H9 (cell line): ENCODE measurements around the gene MKI67. TPM values are rescaled to one million over a fixed set of nuclear protein-coding genes. Genes with fewer than 3 reads are reported as not detected.
A peak's percentile ranks its signal among the peaks of the same experiment; 100 is the strongest.

Experiments
- DNase-seq: peaks from one replicate; pipeline ENCODE4 v3.0.0-alpha.2; 2017
- H2AFZ ChIP-seq: one replicate; pipeline ENCODE4 v1.6.1; 2013; ENCODE audit warnings: mild to moderate bottlenecking, low read length, control low read depth, moderate library complexity
- H2AK5ac ChIP-seq: 2 replicates; pipeline ENCODE4 v1.6.1; 2013; ENCODE audit warnings: low read length, control low read depth, mixed read lengths; ENCODE audit not compliant: insufficient read length
- H2BK120ac ChIP-seq: one replicate; pipeline ENCODE4 v1.6.1; 2013; ENCODE audit warnings: low read depth, mild to moderate bottlenecking, low read length, control low read depth, inconsistent platforms; ENCODE audit not compliant: poor library complexity, severe bottlenecking
- H2BK12ac ChIP-seq: 2 replicates; pipeline ENCODE4 v1.6.1; 2013; ENCODE audit warnings: low read length, control low read depth, mixed read lengths, low read depth; ENCODE audit not compliant: insufficient read length
- H2BK15ac ChIP-seq: 2 replicates; pipeline ENCODE4 v1.6.1; 2013; ENCODE audit warnings: low read depth, low read length, control low read depth
- H2BK20ac ChIP-seq: one replicate; pipeline ENCODE4 v1.6.1; 2013; ENCODE audit warnings: low read depth, mild to moderate bottlenecking, low read length, control low read depth, inconsistent platforms; ENCODE audit not compliant: poor library complexity, severe bottlenecking
- H2BK5ac ChIP-seq: 2 replicates; pipeline ENCODE4 v1.6.1; 2013; ENCODE audit warnings: low read length, control low read depth, mixed read lengths; ENCODE audit not compliant: insufficient read length
- H3K14ac ChIP-seq: 2 replicates; pipeline ENCODE4 v1.6.1; 2013; ENCODE audit warnings: low read length, control low read depth; ENCODE audit not compliant: insufficient read depth
- H3K18ac ChIP-seq: 2 replicates; pipeline ENCODE4 v1.6.1; 2013; ENCODE audit warnings: low read depth, mild to moderate bottlenecking, mixed read lengths, low read length, control low read depth; ENCODE audit not compliant: insufficient read length
- H3K23ac ChIP-seq: 2 replicates; pipeline ENCODE4 v1.6.1; 2013; ENCODE audit warnings: low read length, control low read depth, mixed read lengths, low read depth; ENCODE audit not compliant: insufficient read length
- H3K23me2 ChIP-seq: 2 replicates; pipeline ENCODE4 v1.6.1; 2013; ENCODE audit warnings: low read depth, mild to moderate bottlenecking, mixed read lengths, low read length, control low read depth; ENCODE audit not compliant: insufficient read length, poor library complexity, severe bottlenecking
- H3K27ac ChIP-seq: 2 replicates; pipeline ENCODE4 v1.5.1; 2013; ENCODE audit warnings: low read length, control low read depth, mixed read lengths, low read depth; ENCODE audit not compliant: insufficient read length
- H3K27me3 ChIP-seq: 2 replicates; pipeline ENCODE4 v1.6.1; 2013; ENCODE audit warnings: low read length, control low read depth, inconsistent platforms; ENCODE audit not compliant: insufficient read depth
- H3K4ac ChIP-seq: 2 replicates; pipeline ENCODE4 v1.6.1; 2013; ENCODE audit warnings: low read depth, mild to moderate bottlenecking, control low read depth, inconsistent platforms, low read length, moderate library complexity
- H3K4me1 ChIP-seq: 2 replicates; pipeline ENCODE4 v1.6.1; 2013; ENCODE audit warnings: low read length, control low read depth, inconsistent platforms; ENCODE audit not compliant: insufficient read depth
- H3K4me2 ChIP-seq: 2 replicates; pipeline ENCODE4 v1.6.1; 2013; ENCODE audit warnings: low read length, control low read depth, mixed read lengths; ENCODE audit not compliant: insufficient read length, insufficient read depth
- H3K56ac ChIP-seq: 2 replicates; pipeline ENCODE4 v1.6.1; 2013; ENCODE audit warnings: low read depth, mild to moderate bottlenecking, mixed read lengths, low read length, control low read depth; ENCODE audit not compliant: insufficient read length
- H3K79me1 ChIP-seq: 2 replicates; pipeline ENCODE4 v1.6.1; 2013; ENCODE audit warnings: low read depth, mild to moderate bottlenecking, moderate library complexity, low read length, control low read depth, inconsistent platforms; ENCODE audit not compliant: insufficient read depth, poor library complexity, severe bottlenecking
- H3K79me2 ChIP-seq: 2 replicates; pipeline ENCODE4 v1.6.1; 2013; ENCODE audit warnings: low read length, control low read depth, inconsistent platforms; ENCODE audit not compliant: insufficient read depth
- H3K9ac ChIP-seq: 2 replicates; pipeline ENCODE4 v1.6.1; 2013; ENCODE audit warnings: low read length, control low read depth, mixed read lengths; ENCODE audit not compliant: insufficient read length; ENCODE audit errors: extremely low read depth
- H3K9me3 ChIP-seq: one replicate; pipeline ENCODE4 v1.6.1; 2013; ENCODE audit warnings: low read depth, low read length, inconsistent platforms; ENCODE audit not compliant: control insufficient read depth
- H3T11ph ChIP-seq: one replicate; pipeline ENCODE4 v1.6.1; 2013; ENCODE audit warnings: mild to moderate bottlenecking, low read length, control low read depth, inconsistent platforms
- H4K20me1 ChIP-seq: one replicate; pipeline ENCODE4 v1.6.1; 2013; ENCODE audit not compliant: control insufficient read depth, insufficient read length, insufficient read depth
- H4K5ac ChIP-seq: 2 replicates; pipeline ENCODE4 v1.6.1; 2013; ENCODE audit warnings: low read depth, mild to moderate bottlenecking, mixed read lengths, low read length, control low read depth; ENCODE audit not compliant: insufficient read length
- H4K8ac ChIP-seq: replicated peaks from 2 replicates; pipeline ENCODE4 v1.6.1; 2013; ENCODE audit warnings: low read length, control low read depth, mixed read lengths, low read depth; ENCODE audit not compliant: insufficient read length
- H4K91ac ChIP-seq: 2 replicates; pipeline ENCODE4 v1.6.1; 2013; ENCODE audit warnings: low read depth, mild to moderate bottlenecking, moderate library complexity, mixed read lengths, low read length, control low read depth; ENCODE audit not compliant: insufficient read length
- H3K27ac Mint-ChIP-seq, 3 experiments: 2 replicates in 2 of 3; 3 replicates in 1 of 3; pipeline ENCODE4 v1.8.0; 2020 to 2021; ENCODE audit warnings: mixed read lengths in 3 of 3, mild to moderate bottlenecking in 1 of 3, moderate library complexity in 1 of 3
- H3K27me3 Mint-ChIP-seq: 2 replicates; pipeline ENCODE4 v1.8.0; 2021; ENCODE audit warnings: low read depth, mild to moderate bottlenecking, moderate library complexity, mixed read lengths
- H3K36me3 Mint-ChIP-seq, 3 experiments: 2 replicates in 2 of 3; 3 replicates in 1 of 3; pipeline ENCODE4 v1.8.0; 2020 to 2021; ENCODE audit warnings: low read depth in 3 of 3, mixed read lengths in 3 of 3; ENCODE audit not compliant: insufficient read depth in 1 of 3
- H3K4me1 Mint-ChIP-seq, 2 experiments: 2 replicates each; pipeline ENCODE4 v1.8.0; 2020; ENCODE audit warnings: mixed read lengths in 2 of 2
- H3K4me3 Mint-ChIP-seq, 2 experiments: 2 replicates in 1 of 2; 3 replicates in 1 of 2; pipeline ENCODE4 v1.8.0; 2020 to 2021; ENCODE audit warnings: mild to moderate bottlenecking in 2 of 2, mixed read lengths in 2 of 2, moderate library complexity in 1 of 2
- H3K9me3 Mint-ChIP-seq, 2 experiments: 2 replicates in 1 of 2; 3 replicates in 1 of 2; pipeline ENCODE4 v1.8.0; 2020; ENCODE audit warnings: mild to moderate bottlenecking in 2 of 2, mixed read lengths in 2 of 2, moderate library complexity in 1 of 2
- CTCF ChIP-seq: fragments of 200-600 bp; sonication (generic); conservative IDR thresholded peaks from 3 replicates; pipeline ENCODE4 v1.8.0; 2021; ENCODE audit warnings: antibody characterized with exemption, mild to moderate bottlenecking
- WGBS: extraction: QIAGEN DNeasy Blood & Tissue Kit; methylation state at CpG from one replicate; pipeline ENCODE4 v1.1.7; 2013; ENCODE audit warnings: missing lambda C conversion rate, low lambda C conversion rate, mixed read lengths; ENCODE audit not compliant: insufficient read length; ENCODE audit errors: extremely low coverage; 5-methylcytosine and 5-hydroxymethylcytosine counted together
- total RNA-seq: library from RNA; stranded (reverse); gene quantifications from 2 replicates; pipeline ENCODE4 v1.2.1, GENCODE V29; 2021

MKI67 gene
- total RNA-seq, 1 experiment from 2014 or later, result 108 TPM

- Mint-ChIP-seq H3K27me3 (peaks cover 2% of the 10 kb centered on the region), H3K36me3 (no peaks in the 10 kb centered on the region; a peak in 1 of 7 replicates), H3K27ac (no peak overlapping the region), H3K4me3 (no peak overlapping the region), H3K4me1 (peaks cover 9 to 11% of the 10 kb centered on the region in 2 experiments), H3K9me3 (no peaks in the 10 kb centered on the region)
- peak; percentile 83 for TF ChIP-seq CTCF
- no peak overlapping the region for H2BK5ac ChIP-seq
- no peak overlapping the region for H2AFZ ChIP-seq
- no peak overlapping the region for H2BK120ac ChIP-seq
- H3K79me1 ChIP-seq, result no peaks in the 10 kb centered on the region
- H4K8ac ChIP-seq, result no peak overlapping the region
- H3K4me2 ChIP-seq, result no peak overlapping the region
- H3K4ac ChIP-seq, result no peak overlapping the region
- no peaks in the 10 kb centered on the region for H3K27me3 ChIP-seq
- no peaks in the 10 kb centered on the region for H3K23me2 ChIP-seq
- H3T11ph ChIP-seq, result no peak overlapping the region
- no peak overlapping the region for H2BK15ac ChIP-seq
- no peak overlapping the region for H3K18ac ChIP-seq
- no peak overlapping the region for H2AK5ac ChIP-seq
- no peaks in the 10 kb centered on the region for H3K79me2 ChIP-seq
- H4K91ac ChIP-seq, result no peak overlapping the region
- no peak overlapping the region for H3K56ac ChIP-seq
- no peak overlapping the region for H4K5ac ChIP-seq
- WGBS, result no CpG with 5 or more reads among the region's 17 CpGs
- no peak overlapping the region for H2BK12ac ChIP-seq
- DNase-seq, result peak; percentile 77
- no peaks in the 10 kb centered on the region for H3K4me1 ChIP-seq
- H2BK20ac ChIP-seq, result no peak overlapping the region
- no peak overlapping the region for H3K23ac ChIP-seq
- no peak overlapping the region for H3K9ac ChIP-seq
- H4K20me1 ChIP-seq, result no peaks in the 10 kb centered on the region
- H3K14ac ChIP-seq, result no peak overlapping the region
- H3K27ac ChIP-seq, result no peak overlapping the region
- H3K9me3 ChIP-seq, result no peaks in the 10 kb centered on the region
These were observed 47.9 kb downstream of the MKI67 start for GRCh38 chr10:128078136-128078969.
